HUES6 (cell line): Measurements from ENCODE around the gene ARCN1.

Experiments
- H3K27ac ChIP-seq: 2 replicates; pipeline ENCODE4 v1.7.0; 2013; ENCODE audit warnings: low read depth, mild to moderate bottlenecking, low read length, inconsistent platforms
- H3K27me3 ChIP-seq: 2 replicates; pipeline ENCODE4 v1.6.1; 2013; ENCODE audit warnings: low read length; ENCODE audit not compliant: control insufficient read depth, insufficient read depth
- H3K36me3 ChIP-seq: 2 replicates; pipeline ENCODE4 v1.6.1; 2013; ENCODE audit warnings: low read length; ENCODE audit not compliant: control insufficient read depth, insufficient read depth
- H3K4me1 ChIP-seq: 2 replicates; pipeline ENCODE4 v1.6.1; 2013; ENCODE audit warnings: low read length; ENCODE audit not compliant: control insufficient read depth, insufficient read depth
- H3K4me3 ChIP-seq: 2 replicates; pipeline ENCODE4 v1.5.1; 2013; ENCODE audit warnings: low read depth, low read length
- H3K9ac ChIP-seq: one replicate; pipeline ENCODE4 v1.6.1; 2013; ENCODE audit warnings: mild to moderate bottlenecking, low read length
- H3K9me3 ChIP-seq: 2 replicates; pipeline ENCODE4 v1.6.1; 2013; ENCODE audit warnings: low read depth, low read length; ENCODE audit not compliant: control insufficient read depth, insufficient read depth

ARCN1 gene

GRCh38 chr11:118530683-118531596, 41.3 kb upstream of the ARCN1 start, which contains the start of gene TMEM25:
Gene TMEM25, plus strand, starts transcription at chr11:118531192. Its CDS starts 610 bp downstream, at chr11:118531802.
- Histone ChIP-seq H3K4me1 (peaks cover 16% of the 10 kb centered on the region; the same call in 1 of the 2 replicates), H3K27me3 (no peaks in the 10 kb centered on the region; the same call in 1 of the 2 replicates), H3K27ac (peak within 1 kb of the TSS; percentile 49; the same call in 1 of the 2 replicates), H3K4me3 (peak within 1 kb of the TSS; percentile 78), H3K36me3 (peaks cover 10% of the 10 kb centered on the region; the same call in 1 of the 2 replicates), H3K9ac (peak within 1 kb of the TSS; percentile 74), H3K9me3 (no peaks in the 10 kb centered on the region)

DNA sequence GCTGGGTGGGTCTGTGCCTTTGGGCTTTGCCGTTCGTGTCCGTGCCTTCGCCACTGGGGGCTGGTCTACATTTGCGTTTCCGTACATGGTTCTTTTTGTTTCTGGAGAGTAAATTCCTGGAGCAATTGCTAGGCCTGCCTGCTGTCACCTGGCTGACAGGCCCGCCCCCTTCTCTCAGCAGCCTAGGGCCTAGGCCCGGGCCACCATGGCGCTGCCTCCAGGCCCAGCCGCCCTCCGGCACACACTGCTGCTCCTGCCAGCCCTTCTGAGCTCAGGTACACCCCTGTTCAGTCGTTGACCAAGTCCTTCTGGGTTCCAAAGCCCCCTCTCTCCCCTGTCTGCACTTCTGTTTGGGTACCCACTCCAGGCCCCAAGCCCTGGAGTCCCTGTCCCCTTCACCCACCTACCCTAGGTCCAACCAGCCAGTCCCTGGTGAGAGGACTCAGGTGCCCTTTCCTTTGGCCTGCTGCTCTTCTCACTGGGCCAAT, 40.6 kb upstream of the ARCN1 start:
- Histone ChIP-seq H3K27ac (no peak overlapping the region), H3K9ac (peak overlapping the region; percentile 60), H3K4me3 (peak overlapping the region; percentile 78), H3K27me3 (no peaks in the 10 kb centered on the region; the same call in 1 of the 2 replicates), H3K4me1 (peaks cover 16% of the 10 kb centered on the region; the same call in 1 of the 2 replicates), H3K9me3 (no peaks in the 10 kb centered on the region), H3K36me3 (peaks cover 10% of the 10 kb centered on the region; the same call in 1 of the 2 replicates)

DNA sequence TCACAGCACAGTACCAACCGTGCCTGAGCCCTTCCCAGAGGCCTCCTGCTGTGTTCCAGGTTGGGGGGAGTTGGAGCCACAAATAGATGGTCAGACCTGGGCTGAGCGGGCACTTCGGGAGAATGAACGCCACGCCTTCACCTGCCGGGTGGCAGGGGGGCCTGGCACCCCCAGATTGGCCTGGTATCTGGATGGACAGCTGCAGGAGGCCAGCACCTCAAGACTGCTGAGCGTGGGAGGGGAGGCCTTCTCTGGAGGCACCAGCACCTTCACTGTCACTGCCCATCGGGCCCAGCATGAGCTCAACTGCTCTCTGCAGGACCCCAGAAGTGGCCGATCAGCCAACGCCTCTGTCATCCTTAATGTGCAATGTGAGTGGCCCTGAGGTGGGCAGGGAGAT, 40.1 kb upstream of the ARCN1 start:
- H3K4me3 ChIP-seq = peak overlapping the region; percentile 78
- no peak overlapping the region for H3K9ac ChIP-seq
- H3K36me3 ChIP-seq = peaks cover 10% of the 10 kb centered on the region; the same call in 1 of the 2 replicates
- H3K4me1 ChIP-seq = peaks cover 13% of the 10 kb centered on the region; the same call in 1 of the 2 replicates
- no peaks in the 10 kb centered on the region for H3K9me3 ChIP-seq
- H3K27me3 ChIP-seq = no peaks in the 10 kb centered on the region; the same call in 1 of the 2 replicates
- H3K27ac ChIP-seq = no peak overlapping the region

DNA sequence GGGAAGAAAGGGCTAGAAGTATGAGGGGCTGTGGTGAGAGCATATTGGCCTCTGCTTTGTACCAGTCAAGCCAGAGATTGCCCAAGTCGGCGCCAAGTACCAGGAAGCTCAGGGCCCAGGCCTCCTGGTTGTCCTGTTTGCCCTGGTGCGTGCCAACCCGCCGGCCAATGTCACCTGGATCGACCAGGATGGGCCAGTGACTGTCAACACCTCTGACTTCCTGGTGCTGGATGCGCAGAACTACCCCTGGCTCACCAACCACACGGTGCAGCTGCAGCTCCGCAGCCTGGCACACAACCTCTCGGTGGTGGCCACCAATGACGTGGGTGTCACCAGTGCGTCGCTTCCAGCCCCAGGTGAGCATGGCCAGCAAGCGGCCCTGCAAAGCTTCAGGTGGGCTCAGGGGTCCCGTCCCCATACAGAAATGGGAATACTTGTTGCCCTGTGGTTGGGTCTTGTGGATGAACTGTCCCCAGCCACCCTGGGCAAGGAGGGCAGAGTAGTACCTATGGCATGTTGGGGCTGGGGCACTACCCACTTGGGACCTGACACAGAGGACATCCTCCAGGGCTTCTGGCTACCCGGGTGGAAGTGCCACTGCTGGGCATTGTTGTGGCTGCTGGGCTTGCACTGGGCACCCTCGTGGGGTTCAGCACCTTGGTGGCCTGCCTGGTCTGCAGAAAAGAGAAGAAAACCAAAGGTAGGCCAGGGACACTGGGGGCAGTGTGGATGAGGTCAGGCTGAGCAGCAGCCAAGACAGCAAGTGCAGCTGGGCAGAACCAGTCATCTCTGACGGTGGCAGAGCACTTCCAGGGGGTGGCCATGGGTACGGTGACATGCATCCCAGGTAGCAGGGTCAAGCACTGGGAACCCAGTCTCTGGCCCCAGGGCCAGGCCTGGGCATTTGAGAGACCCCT, 39.1 kb upstream of the ARCN1 start:
- Histone ChIP-seq H3K27ac (no peak overlapping the region), H3K9ac (no peak overlapping the region)

GRCh38 chr11:118533769-118534729, 38.2 kb upstream of the ARCN1 start:
- Histone ChIP-seq H3K27ac (no peak overlapping the region), H3K4me1 (0 out of 2 replicates have a peak, but pooled peaks cover 10% of the 10 kb centered on the region), H3K36me3 (peaks cover 10% of the 10 kb centered on the region; the same call in 1 of the 2 replicates), H3K4me3 (no peak overlapping the region), H3K9me3 (no peaks in the 10 kb centered on the region), H3K9ac (no peak overlapping the region), H3K27me3 (no peaks in the 10 kb centered on the region; the same call in 1 of the 2 replicates)

More for the DNA sequence above, 39.1 kb upstream of the ARCN1 start:
- Histone ChIP-seq H3K4me1 (0 out of 2 replicates have a peak, but pooled peaks cover 10% of the 10 kb centered on the region), H3K4me3 (no peak overlapping the region), H3K9me3 (no peaks in the 10 kb centered on the region), H3K27me3 (no peaks in the 10 kb centered on the region; the same call in 1 of the 2 replicates), H3K36me3 (peaks cover 10% of the 10 kb centered on the region; the same call in 1 of the 2 replicates)

- Histone ChIP-seq H3K9ac (no peak overlapping the region), H3K9me3 (no peaks in the 10 kb centered on the region), H3K4me1 (no peaks in the 10 kb centered on the region), H3K36me3 (peaks cover 10% of the 10 kb centered on the region; the same call in 1 of the 2 replicates), H3K4me3 (no peak overlapping the region), H3K27me3 (no peaks in the 10 kb centered on the region; the same call in 1 of the 2 replicates), H3K27ac (no peak overlapping the region)
Observed at GRCh38 chr11:118535261-118535660, 36.9 kb upstream of the ARCN1 start.

- Histone ChIP-seq H3K9ac (no peak overlapping the region), H3K4me3 (no peak overlapping the region), H3K27ac (no peak overlapping the region), H3K27me3 (no peaks in the 10 kb centered on the region), H3K4me1 (no peaks in the 10 kb centered on the region), H3K9me3 (no peaks in the 10 kb centered on the region), H3K36me3 (peaks cover 13% of the 10 kb centered on the region)
Observed at GRCh38 chr11:118536726-118537125, 35.5 kb upstream of the ARCN1 start.

DNA sequence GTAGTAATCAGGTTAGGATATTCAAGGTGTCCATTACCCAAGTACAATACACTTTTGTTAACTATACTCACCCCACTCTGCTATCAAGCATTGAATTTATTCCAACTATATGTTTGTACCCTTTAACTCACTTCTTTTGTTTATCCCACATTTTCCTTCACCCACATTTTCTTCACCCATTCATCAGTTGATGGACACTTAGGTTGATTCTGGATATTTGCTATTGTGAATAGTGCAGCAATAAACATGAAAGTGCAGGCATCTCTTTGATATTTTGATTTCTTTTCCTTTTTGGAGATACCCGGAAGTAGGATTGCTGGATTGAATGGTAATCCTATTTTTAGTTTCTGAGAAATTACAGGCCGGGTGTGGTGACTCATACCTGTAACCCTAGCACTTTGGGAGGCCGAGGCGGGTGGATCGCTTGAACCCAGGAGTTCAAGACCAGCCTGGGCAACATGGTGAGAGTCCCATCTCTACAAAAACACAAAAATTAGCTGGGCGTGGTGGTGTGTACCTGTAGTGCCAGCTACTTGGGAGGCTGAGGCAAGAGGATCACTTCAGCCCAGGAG, 34.7 kb upstream of the ARCN1 start:
- Histone ChIP-seq H3K27me3 (no peaks in the 10 kb centered on the region), H3K36me3 (peaks cover 16% of the 10 kb centered on the region), H3K27ac (no peak overlapping the region), H3K9me3 (no peaks in the 10 kb centered on the region), H3K4me1 (no peaks in the 10 kb centered on the region), H3K9ac (no peak overlapping the region), H3K4me3 (no peak overlapping the region)

DNA sequence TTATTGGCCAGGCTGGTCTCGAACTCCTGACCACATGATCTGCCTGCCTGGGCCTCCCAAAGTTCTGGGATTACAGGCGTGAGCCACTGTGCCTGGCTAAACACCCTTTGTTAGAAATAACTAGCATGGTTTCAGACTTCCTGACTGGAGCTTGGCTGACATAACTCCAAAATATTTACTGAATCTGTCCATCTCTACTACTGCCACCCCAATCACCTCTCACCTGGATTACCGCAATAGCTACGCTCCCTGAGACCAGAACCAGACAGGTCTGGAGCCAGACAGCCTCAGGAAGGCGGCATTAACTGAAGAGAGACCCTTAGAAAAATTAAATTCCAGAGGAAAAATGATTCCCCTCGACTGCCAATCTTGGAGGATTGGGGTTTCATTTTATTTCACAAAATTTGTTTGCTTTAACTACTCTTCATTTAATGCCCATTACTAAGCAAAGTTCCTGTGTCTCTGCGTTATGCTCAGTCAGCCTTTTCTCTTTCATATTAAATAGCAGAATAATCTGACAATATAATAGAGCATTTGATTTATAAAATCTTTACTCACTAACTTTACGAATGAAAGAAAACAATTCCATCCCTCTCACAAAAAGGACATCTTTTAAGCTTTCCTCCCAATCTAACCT, 28.1 kb upstream of the ARCN1 start:
- peaks cover 19% of the 10 kb centered on the region for H3K36me3 ChIP-seq
- no peak overlapping the region for H3K27ac ChIP-seq
- H3K9ac ChIP-seq = no peak overlapping the region
- no peaks in the 10 kb centered on the region for H3K9me3 ChIP-seq
- no peaks in the 10 kb centered on the region for H3K27me3 ChIP-seq
- no peak overlapping the region for H3K4me3 ChIP-seq
- H3K4me1 ChIP-seq = no peaks in the 10 kb centered on the region
